GM18498 (cell line): ENCODE results near the gene CGB5.
"Not testable (repeated sequence)": the region's sequence is repeated elsewhere in the genome, so short reads cannot be mapped to it uniquely, and the experiment has no call there.

Source experiments
- ATAC-seq: cut with Tn5 transposase; IDR thresholded peaks from one replicate; pipeline ENCODE4 v1.9.1; 2021; ENCODE audit warnings: mild to moderate bottlenecking, moderate library complexity; ENCODE audit not compliant: unreplicated experiment

Gene CGB5

GRCh38 chr19:49056902-49057596, 13.4 kb downstream of the CGB5 start:
- not testable (repeated sequence) for ATAC-seq

DNA sequence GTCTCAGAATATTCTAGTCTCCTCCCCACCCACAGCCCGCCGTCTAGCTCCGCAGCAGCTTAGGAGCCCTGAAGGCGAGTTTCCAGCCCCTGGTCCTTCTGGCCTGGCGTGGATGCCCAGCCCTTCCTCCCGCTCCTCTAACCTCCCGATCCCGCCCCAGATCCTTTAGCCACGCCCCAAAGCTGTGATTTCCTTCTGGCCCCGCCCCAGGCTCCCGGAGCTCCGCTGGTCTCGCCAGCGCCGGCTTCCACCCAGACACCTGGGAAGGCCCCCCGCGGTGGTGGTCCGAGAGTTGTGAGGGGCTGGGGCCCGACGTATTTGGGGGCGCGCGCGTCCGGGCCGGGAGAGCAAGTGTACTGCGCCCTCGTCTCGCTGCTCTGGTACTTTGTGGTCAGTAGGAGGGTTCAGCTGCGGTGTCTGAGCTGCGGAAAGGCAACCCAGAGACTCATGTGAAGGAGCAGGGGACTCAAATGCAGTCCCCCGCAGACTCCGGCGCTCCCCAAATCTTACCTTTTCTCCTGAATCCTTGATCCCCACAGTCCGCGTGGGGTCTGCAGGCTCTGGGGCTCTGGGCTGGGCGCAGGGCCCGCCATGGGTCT, 14.1 kb downstream of the CGB5 start, which contains the start of gene CGB7:
CGB7 (minus strand) TSS at position 114 of the 599 bp plus-strand sequence. CDS start 2,374 bp downstream, outside the sequence.
- ATAC-seq, result no peak

- ATAC-seq, result no peak
Observed at GRCh38 chr19:49058562-49058961, 14.9 kb downstream of the CGB5 start.

DNA sequence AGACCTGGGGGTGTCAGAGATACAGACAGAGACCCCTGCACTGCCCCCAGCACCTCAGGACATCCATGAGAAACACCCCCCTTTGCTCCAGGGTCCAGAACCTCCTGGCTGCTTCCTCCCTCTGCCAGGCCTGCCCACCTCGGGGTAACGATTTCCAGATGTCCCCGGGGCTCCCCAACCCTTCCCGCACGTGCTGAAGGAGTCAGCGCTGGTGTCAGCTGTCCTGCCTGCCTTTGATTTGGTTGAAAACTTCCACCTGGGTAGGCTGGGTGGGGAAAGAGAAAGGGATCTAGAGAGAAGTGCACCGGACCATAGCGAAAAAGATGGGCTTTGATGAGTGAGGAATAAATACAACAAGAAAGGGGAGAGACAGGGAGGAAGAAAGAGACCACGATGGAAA, 15.4 kb downstream of the CGB5 start:
- ATAC-seq, result no peak

DNA sequence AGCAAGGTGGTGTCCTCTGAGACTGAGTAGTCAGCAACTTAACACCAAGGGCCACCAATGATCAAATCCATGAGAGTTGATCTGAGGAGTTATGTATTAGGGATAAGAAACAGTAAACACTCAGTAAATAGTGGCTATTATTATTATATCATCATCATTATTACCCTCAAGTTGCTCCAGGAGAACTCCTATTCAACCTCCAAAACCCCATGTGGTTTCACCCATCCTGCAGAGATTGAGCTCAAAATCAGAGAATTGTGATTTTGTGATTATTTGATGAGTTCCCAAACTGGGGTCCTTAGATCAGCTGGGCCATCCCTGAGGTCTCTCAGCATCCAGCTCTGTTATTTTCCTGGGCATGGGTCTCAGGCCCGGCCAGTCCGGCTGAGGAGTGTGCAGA, 17.4 kb downstream of the CGB5 start:
- no peak for ATAC-seq

GRCh38 chr19:49061445-49061844, 17.8 kb downstream of the CGB5 start:
- no peak for ATAC-seq

GRCh38 chr19:49064029-49064629, 20.5 kb downstream of the CGB5 start:
- no peak for ATAC-seq

DNA sequence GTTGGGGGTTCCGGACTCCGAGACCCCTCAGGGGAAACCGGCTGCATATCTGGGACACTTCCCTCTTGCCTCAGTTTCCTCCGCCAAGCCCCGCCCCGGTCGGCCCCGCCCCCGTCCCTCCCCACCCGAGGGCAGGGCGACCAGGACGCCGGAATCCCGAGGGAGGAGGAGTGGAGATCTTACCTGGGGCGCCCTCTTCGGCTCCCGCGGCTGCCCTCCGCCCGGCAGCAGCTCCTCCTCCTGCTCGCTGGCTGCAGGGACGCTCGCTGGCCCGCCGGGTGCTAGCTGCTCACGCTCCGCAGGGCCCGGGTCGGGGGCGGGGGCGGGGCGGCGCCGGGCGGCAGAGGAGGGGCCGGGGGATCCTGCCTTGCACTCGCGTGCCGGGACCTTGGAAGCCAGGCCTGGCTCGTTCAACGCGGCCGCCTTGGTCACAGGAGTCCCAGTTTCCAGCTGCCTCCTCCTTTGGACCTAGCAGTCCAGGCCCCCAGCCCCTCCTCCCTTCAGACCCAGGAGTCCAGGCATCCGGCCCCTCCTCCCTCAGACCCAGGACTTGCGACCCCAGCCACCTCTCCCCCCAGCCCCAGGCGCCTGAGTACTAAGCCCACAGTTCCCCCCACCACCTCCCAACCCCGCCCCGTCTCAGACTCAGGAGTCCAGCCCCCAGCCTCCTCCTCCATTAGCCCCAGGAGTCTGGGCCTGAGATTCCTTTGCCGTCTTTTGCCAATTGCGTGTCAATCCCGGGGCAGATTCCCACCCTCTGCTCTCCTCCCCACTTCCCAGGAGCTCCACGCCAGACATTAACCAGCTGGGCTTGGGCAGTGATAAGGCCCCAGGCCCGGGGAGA, 21.3 kb downstream of the CGB5 start, which contains the start of gene NTF4:
NTF4 (minus strand) TSS at position 51 of the 844 bp plus-strand sequence. CDS start 2,821 bp downstream, outside the sequence.
- ATAC-seq, result no peak

- no peak for ATAC-seq
Observed at GRCh38 chr19:49065905-49066512, 22.4 kb downstream of the CGB5 start.

DNA sequence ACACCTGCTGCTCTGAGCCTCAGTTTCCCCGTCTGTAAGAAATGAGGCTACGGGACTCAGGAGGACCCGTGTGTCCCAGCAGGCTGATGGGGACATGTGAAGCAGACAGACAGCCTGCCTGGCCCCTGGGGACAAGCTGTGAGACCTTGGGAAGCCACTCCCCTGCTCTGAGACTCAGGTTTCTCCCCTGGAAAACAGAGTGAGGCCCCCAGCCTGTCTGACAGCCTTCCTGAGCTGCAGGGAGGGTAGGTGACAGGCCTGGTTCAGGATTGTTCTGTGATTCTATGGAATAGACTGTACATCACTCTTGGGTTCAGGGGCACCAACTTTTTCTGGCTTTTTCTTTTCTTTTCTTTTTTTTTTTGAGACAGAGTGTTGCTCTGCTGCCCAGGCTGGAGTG, 23.9 kb downstream of the CGB5 start:
- ATAC-seq, result no peak

GRCh38 chr19:49069026-49069425, 25.4 kb downstream of the CGB5 start:
- ATAC-seq, result no peak

DNA sequence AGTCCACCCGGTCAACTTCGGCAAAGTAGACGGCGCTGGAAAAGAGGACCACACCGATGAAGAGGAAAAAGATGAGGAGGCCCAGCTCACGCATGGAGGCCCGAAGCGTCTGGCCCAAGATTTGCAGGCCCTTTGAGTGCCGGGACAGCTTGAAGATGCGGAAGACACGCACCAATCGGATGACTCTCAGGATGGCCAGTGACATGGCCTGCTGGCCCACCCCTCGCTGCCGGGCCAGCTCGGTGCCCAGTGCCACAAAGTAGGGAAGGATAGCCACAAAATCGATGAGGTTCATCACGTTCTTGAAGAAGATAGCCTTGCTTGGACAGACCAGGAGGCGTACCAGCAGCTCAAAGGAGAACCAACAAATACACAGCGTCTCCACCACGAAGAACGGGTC, 26.8 kb downstream of the CGB5 start:
- ATAC-seq, result no peak

GRCh38 chr19:49071860-49072547, 28.4 kb downstream of the CGB5 start:
- ATAC-seq, result no peak

GRCh38 chr19:49073514-49074378, 30.1 kb downstream of the CGB5 start:
- no peak for ATAC-seq

DNA sequence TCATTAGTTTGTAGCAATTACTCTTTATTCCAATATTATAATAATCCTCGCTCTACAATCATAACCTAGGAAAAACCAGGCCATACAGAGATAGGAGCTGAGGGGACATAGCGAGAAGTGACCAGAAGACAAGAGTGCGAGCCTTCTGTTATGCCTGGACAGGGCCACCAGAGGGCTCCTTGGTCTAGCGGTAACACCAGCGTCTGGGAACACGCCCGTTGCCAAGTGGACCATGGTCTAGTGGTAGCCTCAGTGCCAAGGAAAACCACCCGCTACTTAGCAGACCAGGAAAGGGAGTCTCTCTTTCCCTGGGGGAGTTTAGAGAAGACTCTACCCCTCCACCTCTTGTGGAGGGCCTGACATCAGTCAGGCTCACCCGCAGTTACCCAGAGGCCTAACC, 31.2 kb downstream of the CGB5 start:
- ATAC-seq, result not testable (repeated sequence)

DNA sequence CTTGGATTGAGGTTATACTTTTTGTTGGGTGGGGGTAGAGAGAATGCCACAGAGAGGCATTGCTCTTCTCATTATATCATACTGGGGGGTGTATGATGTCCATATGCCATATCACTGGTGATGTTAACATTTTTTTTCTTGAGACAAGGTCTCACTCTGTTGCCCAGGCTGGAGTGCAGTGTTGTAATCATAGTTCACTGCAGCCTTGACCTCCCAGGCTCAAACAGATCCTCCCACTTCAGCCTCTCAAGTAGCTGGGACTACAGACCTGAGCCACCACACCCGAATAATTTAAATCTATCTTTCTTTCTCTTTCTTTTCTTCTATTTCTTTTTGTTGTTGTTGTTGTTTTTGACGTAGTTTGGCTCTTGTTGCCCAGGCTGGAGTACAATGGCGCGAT, 36.7 kb downstream of the CGB5 start:
- ATAC-seq, result no peak

DNA sequence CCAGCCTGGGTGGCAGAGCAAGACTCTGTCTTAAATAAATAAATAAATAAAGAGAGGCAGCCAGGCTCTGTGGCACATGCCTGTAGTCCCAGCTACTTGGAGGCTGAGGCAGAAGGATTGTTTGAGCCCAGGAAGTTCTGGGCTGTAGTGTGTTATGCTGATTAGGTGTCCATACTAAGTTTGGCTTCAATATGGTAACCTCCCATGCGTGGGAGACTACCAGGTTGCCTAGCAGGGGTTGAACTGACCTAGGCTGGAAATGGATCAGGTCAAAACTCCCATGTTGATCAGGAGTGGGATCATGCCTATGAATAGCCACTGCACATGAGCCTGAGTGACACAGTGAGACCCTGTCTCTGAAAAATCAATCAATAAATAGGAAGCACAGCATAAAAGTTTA, 37.6 kb downstream of the CGB5 start:
- no peak for ATAC-seq

- ATAC-seq, result no peak
Observed at GRCh38 chr19:49084206-49085019, 40.8 kb downstream of the CGB5 start.
